Activated T-cell treated with anti-CD3 and anti-CD28 coated beads, Interleukin-2, amount 50 U/mL, for 24 hours (primary cell): ENCODE results near the gene TTPAL.

Experiments used
- DNase-seq: peaks from one replicate; pipeline ENCODE4 v3.0.0-alpha.2; 2020
- H3K27ac Mint-ChIP-seq: 2 replicates; pipeline ENCODE4 v1.8.0; 2020; ENCODE audit warnings: mild to moderate bottlenecking, mixed read lengths
- H3K27me3 Mint-ChIP-seq: 2 replicates; pipeline ENCODE4 v1.8.0; 2020; ENCODE audit warnings: mixed read lengths
- H3K36me3 Mint-ChIP-seq: 2 replicates; pipeline ENCODE4 v1.8.0; 2020; ENCODE audit warnings: low read depth, mixed read lengths
- H3K4me1 Mint-ChIP-seq: 2 replicates; pipeline ENCODE4 v1.8.0; 2020; ENCODE audit warnings: low read depth, mixed read lengths
- H3K4me3 Mint-ChIP-seq: 2 replicates; pipeline ENCODE4 v1.8.0; 2020; ENCODE audit warnings: mild to moderate bottlenecking, moderate library complexity, mixed read lengths
- H3K9me3 Mint-ChIP-seq: 2 replicates; pipeline ENCODE4 v1.8.0; 2020; ENCODE audit warnings: mixed read lengths

TTPAL gene

DNA sequence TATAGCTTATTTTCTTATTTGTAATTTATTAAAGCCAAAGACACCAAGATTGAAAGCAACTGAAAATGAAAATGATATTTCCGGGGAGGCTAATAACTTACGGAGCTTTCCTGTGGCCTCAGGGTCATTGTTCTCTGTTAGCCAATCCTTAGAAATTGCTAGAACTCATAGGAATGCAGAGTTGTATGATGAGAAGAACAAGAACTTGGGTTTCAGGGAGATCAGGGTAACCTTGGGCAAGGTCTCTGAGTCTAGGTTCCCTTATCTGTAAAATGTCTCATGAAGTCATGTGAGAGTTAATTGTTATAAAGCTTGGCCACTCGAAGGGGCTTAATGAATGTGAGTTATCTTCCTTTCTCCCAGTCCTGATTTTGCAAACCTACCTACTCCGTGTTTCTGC is 66.3 kb downstream of the TTPAL start:
- H3K4me1 Mint-ChIP-seq: no peaks in the 10 kb centered on the region
- DNase-seq: no peak
- H3K27ac Mint-ChIP-seq: no peak overlapping the region
- no peaks in the 10 kb centered on the region for H3K36me3 Mint-ChIP-seq
- no peak overlapping the region for H3K4me3 Mint-ChIP-seq
- no peaks in the 10 kb centered on the region for H3K27me3 Mint-ChIP-seq
- no peaks in the 10 kb centered on the region for H3K9me3 Mint-ChIP-seq

DNA sequence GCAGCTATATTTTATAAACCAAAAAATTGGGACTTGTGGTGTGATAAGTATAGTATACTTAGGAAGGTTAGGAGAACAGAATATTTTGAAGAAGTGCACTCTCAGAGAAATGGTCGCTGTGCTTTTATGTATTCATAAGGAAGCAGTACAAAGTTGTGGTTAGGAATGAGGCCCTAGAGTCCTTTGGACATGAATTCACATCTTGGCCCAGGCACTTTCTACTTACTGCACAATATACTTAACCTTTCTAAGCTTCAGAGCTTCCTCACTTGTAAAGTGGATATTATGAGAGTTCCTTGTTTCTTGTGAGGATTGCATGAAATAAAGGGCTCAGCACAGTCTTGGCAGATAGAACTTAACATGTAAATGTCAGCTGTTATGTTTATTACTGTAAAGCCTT is 67.2 kb downstream of the TTPAL start:
- no peaks in the 10 kb centered on the region for H3K9me3 Mint-ChIP-seq
- DNase-seq: no peak

DNA sequence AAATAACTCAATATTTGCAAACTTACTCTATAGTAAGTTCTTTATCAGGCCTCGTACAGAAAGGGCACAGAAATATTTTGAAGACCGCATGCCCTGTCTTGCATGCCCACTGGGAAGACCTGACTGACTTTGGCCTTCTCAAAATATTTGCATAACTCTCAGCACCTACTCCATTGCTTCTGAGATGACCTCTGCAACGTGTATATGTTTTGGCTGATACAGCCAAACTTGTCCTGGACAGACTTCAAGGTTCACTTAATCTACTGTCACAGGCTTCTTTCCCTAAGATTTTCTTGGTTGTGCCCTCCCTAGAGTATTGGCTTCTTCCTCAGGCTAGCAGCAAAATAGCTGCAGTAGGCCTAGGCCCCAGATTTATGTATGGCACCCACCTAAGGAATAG is 67.7 kb downstream of the TTPAL start:
- Mint-ChIP-seq H3K4me1 (no peaks in the 10 kb centered on the region), H3K27ac (no peak overlapping the region)

More for the DNA sequence above, 67.2 kb downstream of the TTPAL start:
- Mint-ChIP-seq H3K36me3 (no peaks in the 10 kb centered on the region), H3K27me3 (peaks cover 3% of the 10 kb centered on the region), H3K27ac (no peak overlapping the region), H3K4me3 (no peak overlapping the region), H3K4me1 (no peaks in the 10 kb centered on the region)

More for the DNA sequence above, 67.7 kb downstream of the TTPAL start:
- peaks cover 3% of the 10 kb centered on the region for H3K27me3 Mint-ChIP-seq
- DNase-seq: no peak
- no peak overlapping the region for H3K4me3 Mint-ChIP-seq
- no peaks in the 10 kb centered on the region for H3K36me3 Mint-ChIP-seq
- H3K9me3 Mint-ChIP-seq: no peaks in the 10 kb centered on the region
